ENCODE measurements around the gene ACOT12. TPM values are rescaled to one million over a fixed set of nuclear protein-coding genes. Genes with fewer than 3 reads are reported as not detected.

The ACOT12 gene
- polyA plus RNA-seq, 1 donor (not counting 4 experiments of a cell fraction or from before 2014, with no cell fraction given): not detected

DNA sequence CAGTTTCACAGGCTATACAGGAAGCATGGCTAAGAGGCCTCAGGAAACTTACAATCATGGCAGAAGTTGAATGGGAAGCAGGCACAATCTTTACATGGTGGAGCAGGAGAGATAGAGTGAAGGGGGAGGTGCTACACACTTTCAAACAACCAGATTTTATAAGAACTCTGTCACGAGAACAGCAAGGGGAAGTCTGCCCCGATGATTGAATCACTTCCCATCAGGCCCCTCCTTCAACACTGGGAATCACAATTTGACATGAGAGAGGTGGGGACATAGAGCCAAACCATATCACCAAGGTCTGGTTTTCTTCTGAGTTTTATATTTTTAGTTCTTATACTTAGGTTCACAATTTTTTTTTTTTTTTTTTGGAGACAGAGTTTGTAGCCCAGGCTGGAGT, 76.4 kb downstream of the ACOT12 start:
- Histone ChIP-seq H3K36me3 (ENCODE audit: control insufficient read depth in 2 of 2, extremely low read depth in 1 of 2, insufficient read depth in 2 of 2, low read length in 2 of 2) (peaks cover 0 to 3% of the 10 kb centered on the region in 2 experiments), H3K4me3 (ENCODE audit: control insufficient read depth in 2 of 3, extremely low read depth in 1 of 3, insufficient read depth in 2 of 3, low read depth in 1 of 3, low read length in 3 of 3) (no peak overlapping the region), H3K27me3 (ENCODE audit: control insufficient read depth, extremely low read depth, insufficient read depth, low read length) (no peaks in the 10 kb centered on the region), H3K4me1 (ENCODE audit: control insufficient read depth, extremely low read depth, insufficient read depth, low read length) (no peaks in the 10 kb centered on the region), H3K9me1 (ENCODE audit: control insufficient read depth, extremely low read depth, insufficient read depth, low read length) (no peaks in the 10 kb centered on the region), H4K20me1 (ENCODE audit: control insufficient read depth, extremely low read depth, insufficient read depth, low read length) (no peaks in the 10 kb centered on the region), H2AFZ (ENCODE audit: control insufficient read depth, low read length) (no peak overlapping the region), H3K9me3 (ENCODE audit: control insufficient read depth, low read depth, low read length) (no peaks in the 10 kb centered on the region), H3K9ac (ENCODE audit: control insufficient read depth, extremely low read depth, insufficient read depth, low read length) (no peak overlapping the region), H3K4me2 (ENCODE audit: control insufficient read depth, extremely low read depth, insufficient read depth, low read depth, low read length) (no peak overlapping the region), H3K27ac (ENCODE audit: control insufficient read depth, insufficient read depth, low read length) (no peak overlapping the region), H3K79me2 (ENCODE audit: control insufficient read depth, insufficient read depth, low read length) (no peaks in the 10 kb centered on the region)
- FAIRE-seq: no peak
- DNase-seq (ENCODE audit: low read depth, low spot score): no peak
- TF ChIP-seq, protein P1, sequence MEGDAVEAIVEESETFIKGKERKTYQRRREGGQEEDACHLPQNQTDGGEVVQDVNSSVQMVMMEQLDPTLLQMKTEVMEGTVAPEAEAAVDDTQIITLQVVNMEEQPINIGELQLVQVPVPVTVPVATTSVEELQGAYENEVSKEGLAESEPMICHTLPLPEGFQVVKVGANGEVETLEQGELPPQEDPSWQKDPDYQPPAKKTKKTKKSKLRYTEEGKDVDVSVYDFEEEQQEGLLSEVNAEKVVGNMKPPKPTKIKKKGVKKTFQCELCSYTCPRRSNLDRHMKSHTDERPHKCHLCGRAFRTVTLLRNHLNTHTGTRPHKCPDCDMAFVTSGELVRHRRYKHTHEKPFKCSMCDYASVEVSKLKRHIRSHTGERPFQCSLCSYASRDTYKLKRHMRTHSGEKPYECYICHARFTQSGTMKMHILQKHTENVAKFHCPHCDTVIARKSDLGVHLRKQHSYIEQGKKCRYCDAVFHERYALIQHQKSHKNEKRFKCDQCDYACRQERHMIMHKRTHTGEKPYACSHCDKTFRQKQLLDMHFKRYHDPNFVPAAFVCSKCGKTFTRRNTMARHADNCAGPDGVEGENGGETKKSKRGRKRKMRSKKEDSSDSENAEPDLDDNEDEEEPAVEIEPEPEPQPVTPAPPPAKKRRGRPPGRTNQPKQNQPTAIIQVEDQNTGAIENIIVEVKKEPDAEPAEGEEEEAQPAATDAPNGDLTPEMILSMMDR (optimal IDR thresholded peaks at IDR 0.05 in 1 of 3, IDR thresholded peaks at IDR 0.05 in 1 of 3, conservative IDR thresholded peaks at IDR 0.05 in 1 of 3; ENCODE audit: extremely low read depth in 1 of 3, insufficient read depth in 2 of 3, low read length in 3 of 3): no peak
- no peak for TF ChIP-seq EZH2 (IDR thresholded peaks at IDR 0.05; ENCODE audit: low read length)
- dilution Hi-C loops (cut with MboI; ENCODE audit: extremely low pct_ligation_motif_present, low sequenced_read_pairs): no loop called here

DNA sequence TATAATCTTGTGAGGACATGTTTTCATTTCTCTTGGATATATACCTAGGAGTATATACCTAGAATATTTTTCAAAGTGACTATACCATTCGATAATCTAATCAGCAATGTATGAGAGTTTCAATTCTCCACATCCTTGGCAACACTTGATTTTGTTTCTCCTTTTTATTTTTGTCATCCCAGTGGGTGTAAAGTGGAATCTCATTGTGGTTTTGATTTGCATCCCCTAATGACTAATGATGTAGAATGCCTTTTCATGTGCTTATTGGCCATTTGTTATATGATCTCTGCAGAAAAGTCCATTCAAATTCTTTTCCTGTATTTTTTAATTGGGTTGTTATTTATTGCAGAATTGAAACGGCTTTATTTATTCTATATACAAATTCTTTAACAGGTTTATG, 77.4 kb downstream of the ACOT12 start:
- Histone ChIP-seq H3K9me3 (ENCODE audit: control insufficient read depth, low read depth, low read length) (no peaks in the 10 kb centered on the region), H3K4me1 (ENCODE audit: control insufficient read depth, extremely low read depth, insufficient read depth, low read length) (no peaks in the 10 kb centered on the region), H3K79me2 (ENCODE audit: control insufficient read depth, insufficient read depth, low read length) (no peaks in the 10 kb centered on the region), H3K27ac (ENCODE audit: control insufficient read depth, insufficient read depth, low read length) (no peak overlapping the region), H3K27me3 (ENCODE audit: control insufficient read depth, extremely low read depth, insufficient read depth, low read length) (no peaks in the 10 kb centered on the region), H4K20me1 (ENCODE audit: control insufficient read depth, extremely low read depth, insufficient read depth, low read length) (no peaks in the 10 kb centered on the region), H3K4me2 (ENCODE audit: control insufficient read depth, extremely low read depth, insufficient read depth, low read depth, low read length) (no peak overlapping the region), H3K36me3 (ENCODE audit: control insufficient read depth in 2 of 2, extremely low read depth in 1 of 2, insufficient read depth in 2 of 2, low read length in 2 of 2) (peaks cover 3% of the 10 kb centered on the region in 2 experiments), H2AFZ (ENCODE audit: control insufficient read depth, low read length) (no peak overlapping the region), H3K4me3 (ENCODE audit: control insufficient read depth in 2 of 3, extremely low read depth in 1 of 3, insufficient read depth in 2 of 3, low read depth in 1 of 3, low read length in 3 of 3) (no peak overlapping the region), H3K9me1 (ENCODE audit: control insufficient read depth, extremely low read depth, insufficient read depth, low read length) (no peaks in the 10 kb centered on the region), H3K9ac (ENCODE audit: control insufficient read depth, extremely low read depth, insufficient read depth, low read length) (no peak overlapping the region)
- TF ChIP-seq EZH2 (IDR thresholded peaks at IDR 0.05; ENCODE audit: low read length): no peak
- TF ChIP-seq, protein P1 (optimal IDR thresholded peaks at IDR 0.05 in 1 of 3, IDR thresholded peaks at IDR 0.05 in 1 of 3, conservative IDR thresholded peaks at IDR 0.05 in 1 of 3; ENCODE audit: extremely low read depth in 1 of 3, insufficient read depth in 2 of 3, low read length in 3 of 3): no peak
- dilution Hi-C loops (cut with MboI; ENCODE audit: extremely low pct_ligation_motif_present, low sequenced_read_pairs): no loop called here
- FAIRE-seq (no peak), DNase-seq (ENCODE audit: low read depth, low spot score) (no peak)

All from keratinocyte (primary cell).